ENCODE measurements around the gene SOCS2.

DNA sequence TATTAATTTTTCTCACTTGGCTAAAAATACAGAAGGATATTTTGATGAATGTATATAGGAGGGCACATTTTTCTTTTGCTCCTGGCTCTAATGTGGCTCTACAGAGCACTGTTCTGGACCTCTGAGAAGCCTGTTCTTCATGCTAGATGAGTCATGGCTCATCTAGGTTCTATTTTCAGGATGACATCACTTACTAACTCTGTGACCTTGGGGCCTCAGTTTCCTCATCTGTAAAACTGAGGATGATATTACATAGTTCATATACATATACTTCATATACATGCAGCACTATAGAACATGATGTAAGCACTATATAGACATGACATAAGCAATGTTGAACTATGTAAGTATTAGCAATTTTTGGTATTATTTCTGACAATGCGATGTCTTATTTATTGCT lies 35.8 kb downstream of the SOCS2 start:
- TF ChIP-seq, protein P1, sequence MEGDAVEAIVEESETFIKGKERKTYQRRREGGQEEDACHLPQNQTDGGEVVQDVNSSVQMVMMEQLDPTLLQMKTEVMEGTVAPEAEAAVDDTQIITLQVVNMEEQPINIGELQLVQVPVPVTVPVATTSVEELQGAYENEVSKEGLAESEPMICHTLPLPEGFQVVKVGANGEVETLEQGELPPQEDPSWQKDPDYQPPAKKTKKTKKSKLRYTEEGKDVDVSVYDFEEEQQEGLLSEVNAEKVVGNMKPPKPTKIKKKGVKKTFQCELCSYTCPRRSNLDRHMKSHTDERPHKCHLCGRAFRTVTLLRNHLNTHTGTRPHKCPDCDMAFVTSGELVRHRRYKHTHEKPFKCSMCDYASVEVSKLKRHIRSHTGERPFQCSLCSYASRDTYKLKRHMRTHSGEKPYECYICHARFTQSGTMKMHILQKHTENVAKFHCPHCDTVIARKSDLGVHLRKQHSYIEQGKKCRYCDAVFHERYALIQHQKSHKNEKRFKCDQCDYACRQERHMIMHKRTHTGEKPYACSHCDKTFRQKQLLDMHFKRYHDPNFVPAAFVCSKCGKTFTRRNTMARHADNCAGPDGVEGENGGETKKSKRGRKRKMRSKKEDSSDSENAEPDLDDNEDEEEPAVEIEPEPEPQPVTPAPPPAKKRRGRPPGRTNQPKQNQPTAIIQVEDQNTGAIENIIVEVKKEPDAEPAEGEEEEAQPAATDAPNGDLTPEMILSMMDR (IDR thresholded peaks at IDR 0.05): no peak
- TF ChIP-seq EP300 (IDR thresholded peaks at IDR 0.05): no peak
- TF ChIP-seq POLR2A (IDR thresholded peaks at IDR 0.05): no peak
